Lung (tissue), 12 donors: ENCODE results near the gene CDH13. TPM values are rescaled to one million over a fixed set of nuclear protein-coding genes. Genes with fewer than 3 reads are reported as not detected.

Experiments
- ATAC-seq: fragments of 200-7000 bp; cut with Tn5 transposase; one replicate; pipeline ENCODE4 v1.9.1; 2020; ENCODE audit warnings: moderate number of reproducible peaks; ENCODE audit not compliant: insufficient read depth, low FRiP score
- DNase-seq, 3 donors: peaks; one replicate each; pipeline ENCODE4 v3.0.0-alpha.2; 2013 to 2017
- H3K27ac ChIP-seq, 2 donors: one replicate each; pipeline ENCODE4 v1.5.1; 2013; ENCODE audit warnings: mild to moderate bottlenecking in 2 of 2, moderate library complexity in 2 of 2, control low read depth in 1 of 2, inconsistent platforms in 1 of 2, low read depth in 1 of 2, low read length in 1 of 2
- H3K27me3 ChIP-seq, 3 donors: one replicate each; pipeline ENCODE4 v1.5.1; 2013; ENCODE audit warnings: low read length in 2 of 3; ENCODE audit not compliant: control insufficient read depth in 3 of 3, insufficient read depth in 3 of 3
- H3K36me3 ChIP-seq, 4 donors: one replicate each; pipeline ENCODE4 v1.5.1; 2013; ENCODE audit warnings: low read length in 4 of 4, mild to moderate bottlenecking in 1 of 4, moderate library complexity in 1 of 4; ENCODE audit not compliant: control insufficient read depth in 4 of 4, insufficient read depth in 4 of 4
- H3K4me1 ChIP-seq, 5 donors: one replicate each; pipeline ENCODE4 v1.5.1; 2013; ENCODE audit warnings: low read length in 5 of 5, mild to moderate bottlenecking in 2 of 5, moderate library complexity in 1 of 5; ENCODE audit not compliant: control insufficient read depth in 5 of 5, insufficient read depth in 5 of 5
- H3K4me3 ChIP-seq: one replicate; pipeline ENCODE4 v1.5.1; 2013; ENCODE audit warnings: mild to moderate bottlenecking, control low read depth, moderate library complexity
- H3K9ac ChIP-seq, 2 donors: one replicate each; pipeline ENCODE4 v1.5.1; 2013; ENCODE audit warnings: low read length in 2 of 2, control low read depth in 1 of 2; ENCODE audit not compliant: insufficient read depth in 1 of 2
- H3K9me3 ChIP-seq, 4 donors: one replicate each; pipeline ENCODE4 v1.5.1; 2013; ENCODE audit warnings: low read length in 3 of 4, mild to moderate bottlenecking in 1 of 4, moderate library complexity in 1 of 4; ENCODE audit not compliant: control insufficient read depth in 4 of 4, insufficient read depth in 3 of 4
- CTCF ChIP-seq: IDR thresholded peaks from 2 replicates; pipeline ENCODE4 v1.5.1; 2012; ENCODE audit warnings: mild to moderate bottlenecking; ENCODE audit errors: control extremely low read depth, extremely low read depth
- WGBS, 2 donors: extraction: QIAGEN DNeasy Blood & Tissue Kit; methylation state at CpG; one replicate each; pipeline ENCODE4 v1.1.7; 2013; 5-methylcytosine and 5-hydroxymethylcytosine counted together
- polyA plus RNA-seq, 2 donors: library from polyadenylated mRNA; stranded (reverse); fragments of 200-250 nt; gene quantifications; one replicate each; pipeline ENCODE4 v1.2.1, GENCODE V29; 2013
- total RNA-seq, 2 donors: library from RNA; depleted of rRNA in 1 of 2; stranded (reverse); fragments of >200 nt in 1 of 2; gene quantifications; one replicate each; pipeline ENCODE4 v1.2.1, GENCODE V29; 2014 to 2021
- donor health status: control.
- donor health status: control.
- donor health status: Bipolar disorder and iron deficiency.
- donor health status: healthy.
- donor health status: DM: yes; HTN: yes; CAD: no.

Gene CDH13
- total and polyA plus RNA-seq, 4 donors, result 2.1 to 12.3 (median 7.3) TPM

- no peak overlapping the region for H3K4me3 ChIP-seq
- H3K9ac ChIP-seq, result no peak overlapping the region
- no peaks in the 10 kb centered on the region for H3K36me3 ChIP-seq
- no peaks in the 10 kb centered on the region for H3K9me3 ChIP-seq
- no peak for DNase-seq
- no peak overlapping the region for H3K27ac ChIP-seq
- 86% methylated on average over 7 of the region's 7 CpGs for WGBS, 2 donors
- no peak for ATAC-seq
- no peak for TF ChIP-seq CTCF
- peaks cover 0 to 2% (median 0%) of the 10 kb centered on the region in 3 donors for H3K27me3 ChIP-seq
- peaks cover 0 to 3% (median 0%) of the 10 kb centered on the region in 5 donors for H3K4me1 ChIP-seq
Measured at GRCh38 chr16:83717308-83717707, 1090.5 kb downstream of the CDH13 start.

DNA sequence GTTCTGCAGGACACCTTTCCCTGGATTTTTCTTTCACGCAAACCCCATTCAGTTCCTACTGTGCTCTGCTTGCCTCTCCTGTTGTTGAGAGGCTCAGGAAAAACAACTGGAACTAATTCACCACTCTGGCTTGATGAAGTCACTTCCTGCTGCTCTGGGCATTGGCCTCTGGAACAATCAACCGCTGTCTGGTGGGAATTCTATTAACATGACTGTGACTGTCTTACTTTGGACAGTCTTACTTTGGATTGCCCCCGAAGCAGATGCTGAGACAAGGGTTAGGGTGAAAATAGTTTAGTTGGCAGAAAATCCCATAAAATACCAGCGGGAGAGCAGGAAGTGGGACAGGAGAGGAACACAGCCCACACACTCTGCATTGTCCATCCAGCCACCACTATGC is 1091.0 kb downstream of the CDH13 start:
- H3K27me3 ChIP-seq, result peaks cover 0 to 2% (median 0%) of the 10 kb centered on the region in 3 donors
- TF ChIP-seq CTCF, result no peak
- H3K36me3 ChIP-seq, result no peaks in the 10 kb centered on the region
- WGBS, 2 donors, result 69% methylated on average over 4 of the region's 4 CpGs
- peaks cover 0 to 3% (median 0%) of the 10 kb centered on the region in 5 donors for H3K4me1 ChIP-seq
- ATAC-seq (no peak), DNase-seq (no peak)
- H3K9me3 ChIP-seq, result no peaks in the 10 kb centered on the region
- no peak overlapping the region for H3K27ac ChIP-seq
- H3K4me3 ChIP-seq, result no peak overlapping the region
- no peak overlapping the region for H3K9ac ChIP-seq

DNA sequence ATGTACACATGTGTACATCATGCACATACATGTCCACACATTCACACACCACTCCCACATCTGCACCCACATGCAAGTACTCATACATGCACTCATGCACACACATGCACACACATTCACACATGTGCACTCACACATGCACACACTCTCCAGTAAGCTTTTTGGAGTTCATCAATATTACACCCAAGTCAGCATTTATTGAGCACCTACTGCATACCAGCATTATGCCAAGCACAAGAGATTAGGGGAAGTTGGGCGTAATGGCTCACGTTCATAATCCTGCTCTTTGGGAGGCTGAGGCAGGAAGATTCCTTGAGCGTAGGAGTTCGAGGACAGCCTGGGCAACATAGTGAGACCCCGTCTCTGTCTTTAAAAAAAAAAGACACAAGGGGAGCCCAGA is 1093.4 kb downstream of the CDH13 start:
- WGBS, 2 donors, result 94 to 95% methylated on average over 5 of the region's 5 CpGs
- no peak for TF ChIP-seq CTCF
- no peak for DNase-seq
- Histone ChIP-seq H3K27me3 (peaks cover 0 to 2% (median 0%) of the 10 kb centered on the region in 3 donors), H3K4me3 (no peak overlapping the region), H3K36me3 (no peaks in the 10 kb centered on the region), H3K9me3 (no peaks in the 10 kb centered on the region), H3K9ac (no peak overlapping the region), H3K27ac (no peak overlapping the region), H3K4me1 (peaks cover 0 to 3% (median 0%) of the 10 kb centered on the region in 5 donors)
- no peak for ATAC-seq

GRCh38 chr16:83720981-83721380 is 1094.2 kb downstream of the CDH13 start:
- Histone ChIP-seq H3K9me3 (no peaks in the 10 kb centered on the region), H3K4me3 (no peak overlapping the region), H3K27me3 (peaks cover 0 to 2% (median 0%) of the 10 kb centered on the region in 3 donors), H3K9ac (no peak overlapping the region), H3K36me3 (no peaks in the 10 kb centered on the region), H3K27ac (no peak overlapping the region), H3K4me1 (no peaks in the 10 kb centered on the region)
- no peak for DNase-seq
- no peak for TF ChIP-seq CTCF
- 97% methylated on average over 4 of the region's 4 CpGs for WGBS, 2 donors
- ATAC-seq, result no peak
